ENCODE results near the gene ELOVL5.

- no peak for TF ChIP-seq EZH2 (IDR thresholded peaks at IDR 0.05; ENCODE audit: borderline replicate concordance, insufficient read depth, low read depth, low read length, poor library complexity, severe bottlenecking)
- TF ChIP-seq CTCF (IDR thresholded peaks at IDR 0.05): no peak
These were observed 113.2 kb downstream of the ELOVL5 start for GRCh38 chr6:53235508-53235907.
